Activated CD4-positive, CD25-positive, alpha-beta regulatory T cell treated with anti-CD3 and anti-CD28 coated beads, Interleukin-2, amount 50 U/mL, for 24 hours (primary cell): ENCODE measurements around the gene NAGA.
A peak's percentile ranks its signal among the peaks of the same experiment; 100 is the strongest.

Experiments
- ATAC-seq, 2 donors: fragments of 150-1000 bp; cut with Tn5 transposase; one replicate each; pipeline ENCODE4 v1.10.0; 2021; ENCODE audit warnings: mild to moderate bottlenecking in 1 of 2, moderate library complexity in 1 of 2

Gene NAGA

DNA sequence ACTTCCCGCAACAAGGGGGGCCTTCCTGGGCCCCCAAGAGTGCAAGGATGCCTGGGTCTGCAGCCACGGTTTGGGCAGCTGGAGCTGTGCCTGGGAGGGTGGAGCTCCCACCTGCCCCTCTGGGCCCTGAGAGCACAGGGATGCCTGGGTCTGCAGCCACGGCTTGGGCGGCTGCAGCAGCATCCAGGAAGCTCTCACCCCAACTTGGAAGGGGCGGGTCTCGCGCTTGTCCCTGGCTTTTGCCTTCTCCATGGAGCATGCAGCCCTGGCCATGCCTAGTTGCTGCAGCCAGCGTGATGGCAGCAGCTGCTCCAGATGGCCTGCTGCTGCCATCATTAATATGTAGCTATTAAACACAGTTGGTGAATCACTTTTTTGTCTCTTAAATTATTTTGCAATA lies 35.4 kb downstream of the NAGA start:
- ATAC-seq: no peak

GRCh38 chr22:42033263-42034181 lies 37.1 kb downstream of the NAGA start:
- ATAC-seq: no peak

DNA sequence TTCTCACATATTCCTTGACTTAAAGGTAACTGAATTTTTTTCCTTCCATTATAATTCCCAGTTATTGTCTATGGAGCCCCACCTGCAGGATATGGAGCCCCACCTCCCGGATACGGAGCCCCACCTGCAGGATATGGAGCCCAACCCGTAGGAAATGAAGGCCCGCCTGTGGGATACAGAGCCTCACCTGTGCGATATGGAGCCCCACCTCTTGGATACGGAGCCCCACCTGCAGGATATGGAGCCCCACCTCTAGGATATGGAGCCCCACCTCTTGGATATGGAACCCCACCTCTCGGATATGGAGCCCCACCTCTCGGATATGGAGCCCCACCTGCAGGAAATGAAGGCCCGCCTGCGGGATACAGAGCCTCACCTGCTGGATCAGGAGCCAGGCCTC lies 43.9 kb downstream of the NAGA start:
- ATAC-seq: no peak

GRCh38 chr22:42025421-42025820 lies 45.2 kb downstream of the NAGA start:
- ATAC-seq: no peak

GRCh38 chr22:42022162-42022847 lies 48.3 kb downstream of the NAGA start:
- peak in 1 of 2 donors; percentile 56 for ATAC-seq

DNA sequence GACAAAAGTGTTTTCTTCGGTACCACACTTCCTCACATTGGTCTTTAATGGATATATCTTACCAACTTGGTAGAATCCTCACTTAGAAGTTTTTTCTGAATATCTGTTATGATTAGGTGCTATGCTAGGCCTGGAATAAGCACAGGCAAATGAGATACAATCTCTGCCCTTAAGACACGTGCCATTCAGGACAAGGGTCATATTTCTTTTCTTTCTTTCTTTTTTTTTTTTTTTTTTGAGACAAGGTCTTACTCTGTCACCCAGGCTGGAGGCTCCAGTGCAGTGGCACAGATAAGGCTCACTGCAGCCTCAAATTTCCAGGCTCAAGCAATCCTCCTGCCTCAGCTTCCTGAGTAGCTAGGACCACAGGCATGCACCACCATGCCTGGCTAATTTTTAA lies 49.0 kb downstream of the NAGA start:
- no peak for ATAC-seq

GRCh38 chr22:42018224-42018623 lies 52.4 kb downstream of the NAGA start:
- no peak for ATAC-seq

DNA sequence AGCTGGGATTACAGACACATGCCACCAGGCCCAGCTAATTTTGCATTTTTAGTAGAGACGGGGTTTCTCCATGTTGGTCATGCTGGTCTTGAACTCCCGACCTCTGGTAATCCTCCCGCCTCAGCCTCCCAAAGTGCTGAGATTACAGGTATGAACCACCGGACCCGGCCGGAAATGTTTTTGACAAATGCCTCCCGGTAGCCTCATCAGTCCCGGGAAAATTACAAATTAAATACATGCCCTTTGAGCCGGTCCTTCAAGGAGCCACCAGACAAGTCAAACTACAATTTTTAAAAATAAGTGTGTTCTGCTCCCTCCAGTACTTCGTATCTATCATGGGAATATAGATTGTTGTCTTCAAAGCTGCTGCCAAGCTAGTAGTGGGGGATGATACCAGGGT lies 54.5 kb downstream of the NAGA start:
- no peak for ATAC-seq

- ATAC-seq: no peak
These were observed 57.2 kb downstream of the NAGA start for GRCh38 chr22:42013385-42013784.

GRCh38 chr22:42010778-42011177 lies 59.8 kb downstream of the NAGA start:
- no peak for ATAC-seq
